Measurements from ENCODE around the gene VPS72.

VPS72 gene

DNA sequence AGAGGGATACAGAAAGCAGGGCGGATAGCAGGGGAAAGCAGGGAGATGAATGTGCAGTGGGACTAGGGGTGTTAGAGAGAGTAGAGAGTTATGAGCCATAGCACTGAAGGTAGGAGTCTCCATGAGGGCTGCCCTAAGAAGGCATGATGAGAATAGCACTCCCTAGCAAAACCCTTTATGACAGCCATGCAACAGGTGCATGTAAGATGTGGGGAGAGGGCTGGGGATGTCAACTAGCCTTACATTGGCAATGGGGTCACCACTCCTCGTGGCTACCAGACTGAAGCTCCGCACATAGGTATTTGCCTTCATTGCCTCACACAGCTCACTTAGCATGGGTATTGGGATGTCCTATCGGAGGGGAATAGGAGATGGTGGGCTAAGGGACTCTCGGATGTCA is 18.8 kb downstream of the VPS72 start:
- no peak overlapping the region for H3K4me3 ChIP-seq
- H3K4me2 ChIP-seq, result no peak overlapping the region
- no peak overlapping the region for H3K27ac ChIP-seq
- H3K4me1 ChIP-seq, result peaks cover 10 to 28% (median 14%) of the 10 kb centered on the region in 10 experiments
- TF ChIP-seq Cebpa-rat (IDR thresholded peaks at IDR 0.05), result no peak
- H3K9me3 ChIP-seq (replicated peaks in 1 of 11), result no peaks in the 10 kb centered on the region
- peaks cover 0 to 25% (median 4%) of the 10 kb centered on the region in 11 experiments; a peak in 7 of 22 replicates for H4K20me1 ChIP-seq
- no peak overlapping the region for H3K9ac ChIP-seq
- H3K27me3 ChIP-seq, result no peaks in the 10 kb centered on the region
- H3K36me3 ChIP-seq, result peaks cover 73 to 90% (median 83%) of the 10 kb centered on the region in 11 experiments

DNA sequence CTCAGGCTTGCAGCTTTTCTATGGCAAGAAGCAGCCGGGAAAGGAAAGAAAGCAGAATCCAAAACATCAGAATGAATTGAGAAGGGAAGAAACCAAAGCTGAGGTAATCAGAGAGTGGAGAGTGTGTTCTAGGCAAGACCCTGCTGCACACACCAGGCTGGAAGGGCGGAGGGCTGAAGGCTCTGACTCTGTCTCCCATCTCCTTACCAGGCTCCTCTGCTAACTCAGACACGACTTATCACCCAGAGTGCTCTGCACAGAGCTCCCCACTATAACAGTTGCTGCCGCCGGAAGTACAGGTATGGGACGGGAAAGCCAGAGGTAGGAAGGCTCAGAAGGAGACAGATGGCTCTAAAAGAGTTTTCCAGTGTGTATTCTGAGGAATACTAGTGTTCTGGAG is 22.9 kb downstream of the VPS72 start:
- Histone ChIP-seq H3K9ac (peak overlapping the region; percentile 83 to 94 (median 89)), H4K20me1 (peaks cover 0 to 45% (median 14%) of the 10 kb centered on the region in 11 experiments; a peak in 12 of 22 replicates), H3K4me1 (peaks cover 33 to 52% (median 46%) of the 10 kb centered on the region in 10 experiments), H3K4me3 (peak overlapping the region; percentile 72 to 94 (median 88)), H3K36me3 (peaks cover 51 to 83% (median 66%) of the 10 kb centered on the region in 11 experiments), H3K4me2 (peak overlapping the region; percentile 91 to 100 (median 97)), H3K27me3 (no peaks in the 10 kb centered on the region), H3K27ac (peak overlapping the region in 10 of 11 experiments; percentile 73 to 89 (median 86); a peak in 17 of 22 replicates), H3K9me3 (replicated peaks in 1 of 11) (no peaks in the 10 kb centered on the region)
- TF ChIP-seq Cebpa-rat (IDR thresholded peaks at IDR 0.05), result no peak

GRCh38 chr1:151166505-151166956 is 23.5 kb downstream of the VPS72 start:
- H3K4me3 ChIP-seq, result peak overlapping the region; percentile 72 to 94 (median 88)
- H4K20me1 ChIP-seq, result peaks cover 0 to 51% (median 20%) of the 10 kb centered on the region in 11 experiments; a peak in 12 of 22 replicates
- TF ChIP-seq Cebpa-rat (IDR thresholded peaks at IDR 0.05), result no peak
- peaks cover 48 to 83% (median 66%) of the 10 kb centered on the region in 11 experiments for H3K36me3 ChIP-seq
- peak overlapping the region; percentile 91 to 100 (median 97) for H3K4me2 ChIP-seq
- no peaks in the 10 kb centered on the region for H3K9me3 ChIP-seq (replicated peaks in 1 of 11)
- no peaks in the 10 kb centered on the region for H3K27me3 ChIP-seq
- H3K9ac ChIP-seq, result peak overlapping the region; percentile 83 to 94 (median 89)
- peak overlapping the region; percentile 73 to 89 (median 86) for H3K27ac ChIP-seq
- H3K4me1 ChIP-seq, result peaks cover 33 to 58% (median 52%) of the 10 kb centered on the region in 10 experiments

GRCh38 chr1:151165738-151166504 is 24.1 kb downstream of the VPS72 start, which contains the start of the genes LYSMD1 and SCNM1:
TSS of gene LYSMD1 (minus strand) at chr1:151165902. CDS start at chr1:151165258, 644 bp downstream.
TSS of gene SCNM1 (plus strand) at chr1:151166144. CDS start at chr1:151166153, 9 bp downstream.
- no peaks in the 10 kb centered on the region for H3K9me3 ChIP-seq (replicated peaks in 1 of 11)
- H4K20me1 ChIP-seq, result peaks cover 0 to 49% (median 23%) of the 10 kb centered on the region in 11 experiments; a peak in 12 of 22 replicates
- H3K4me3 ChIP-seq, result peak within 1 kb of the TSS; percentile 72 to 94 (median 88)
- no peak for TF ChIP-seq Cebpa-rat (IDR thresholded peaks at IDR 0.05)
- H3K4me2 ChIP-seq, result peak within 1 kb of the TSS; percentile 91 to 100 (median 97)
- peak within 1 kb of the TSS; percentile 83 to 94 (median 89) for H3K9ac ChIP-seq
- H3K27me3 ChIP-seq, result no peaks in the 10 kb centered on the region
- H3K4me1 ChIP-seq, result peaks cover 33 to 64% (median 58%) of the 10 kb centered on the region in 10 experiments
- H3K27ac ChIP-seq, result peak within 1 kb of the TSS; percentile 73 to 89 (median 86)
- peaks cover 44 to 83% (median 65%) of the 10 kb centered on the region in 11 experiments for H3K36me3 ChIP-seq

- Histone ChIP-seq H4K20me1 (peaks cover 0 to 49% (median 29%) of the 10 kb centered on the region in 11 experiments; a peak in 12 of 22 replicates), H3K4me1 (peaks cover 40 to 70% (median 64%) of the 10 kb centered on the region in 10 experiments), H3K36me3 (peaks cover 44 to 83% (median 65%) of the 10 kb centered on the region in 11 experiments), H3K4me2 (peak overlapping the region; percentile 73 to 96 (median 91)), H3K27me3 (no peaks in the 10 kb centered on the region), H3K9me3 (replicated peaks in 1 of 11) (no peaks in the 10 kb centered on the region), H3K4me3 (peak overlapping the region; percentile 72 to 94 (median 88)), H3K27ac (peak overlapping the region; percentile 59 to 89 (median 80)), H3K9ac (peak overlapping the region; percentile 66 to 94 (median 84))
- TF ChIP-seq Cebpa-rat (IDR thresholded peaks at IDR 0.05), result no peak
Observed at GRCh38 chr1:151165281-151165737, 24.7 kb downstream of the VPS72 start.

GRCh38 chr1:151164732-151165280 is 25.2 kb downstream of the VPS72 start:
- TF ChIP-seq Cebpa-rat (IDR thresholded peaks at IDR 0.05), result no peak
- Histone ChIP-seq H3K27ac (peak overlapping the region; percentile 59 to 89 (median 80); a peak in 21 of 22 replicates), H4K20me1 (peaks cover 0 to 53% (median 33%) of the 10 kb centered on the region in 11 experiments; a peak in 10 of 22 replicates), H3K4me3 (peak overlapping the region; percentile 72 to 94 (median 88)), H3K36me3 (peaks cover 40 to 83% (median 60%) of the 10 kb centered on the region in 11 experiments), H3K9me3 (replicated peaks in 1 of 11) (no peaks in the 10 kb centered on the region), H3K27me3 (no peaks in the 10 kb centered on the region), H3K4me2 (peak overlapping the region; percentile 73 to 96 (median 91)), H3K9ac (peak overlapping the region; percentile 66 to 94 (median 84); a peak in 21 of 22 replicates), H3K4me1 (peaks cover 45 to 75% (median 69%) of the 10 kb centered on the region in 10 experiments)

- Histone ChIP-seq H3K27me3 (no peaks in the 10 kb centered on the region), H3K9me3 (replicated peaks in 1 of 11) (no peaks in the 10 kb centered on the region), H3K27ac (peak overlapping the region; percentile 70 to 99 (median 94); a peak in 21 of 22 replicates), H3K4me2 (peak overlapping the region; percentile 82 to 99 (median 97)), H3K4me1 (peaks cover 65 to 89% (median 82%) of the 10 kb centered on the region in 10 experiments), H4K20me1 (peaks cover 0 to 50% (median 33%) of the 10 kb centered on the region in 11 experiments; a peak in 9 of 22 replicates), H3K36me3 (peaks cover 8 to 61% (median 40%) of the 10 kb centered on the region in 11 experiments), H3K9ac (peak overlapping the region; percentile 43 to 94 (median 87)), H3K4me3 (peak overlapping the region in 9 of 10 experiments; percentile 64 to 85 (median 74); a peak in 18 of 20 replicates)
- TF ChIP-seq Cebpa-rat (IDR thresholded peaks at IDR 0.05), result no peak
Observed at GRCh38 chr1:151159373-151159772, 30.6 kb downstream of the VPS72 start.

DNA sequence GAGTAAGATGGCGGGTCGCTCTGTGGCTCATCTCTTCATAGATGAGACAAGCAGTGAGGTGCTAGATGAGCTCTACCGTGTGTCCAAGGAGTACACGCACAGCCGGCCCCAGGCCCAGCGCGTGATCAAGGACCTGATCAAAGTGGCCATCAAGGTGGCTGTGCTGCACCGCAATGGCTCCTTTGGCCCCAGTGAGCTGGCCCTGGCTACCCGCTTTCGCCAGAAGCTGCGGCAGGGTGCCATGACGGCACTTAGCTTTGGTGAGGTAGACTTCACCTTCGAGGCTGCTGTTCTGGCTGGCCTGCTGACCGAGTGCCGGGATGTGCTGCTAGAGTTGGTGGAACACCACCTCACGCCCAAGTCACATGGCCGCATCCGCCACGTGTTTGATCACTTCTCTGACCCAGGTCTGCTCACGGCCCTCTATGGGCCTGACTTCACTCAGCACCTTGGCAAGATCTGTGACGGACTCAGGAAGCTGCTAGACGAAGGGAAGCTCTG is 31.2 kb downstream of the VPS72 start:
- TF ChIP-seq Cebpa-rat (IDR thresholded peaks at IDR 0.05), result no peak
- H3K27me3 ChIP-seq, result no peaks in the 10 kb centered on the region
- peaks cover 0 to 45% (median 32%) of the 10 kb centered on the region in 11 experiments; a peak in 9 of 22 replicates for H4K20me1 ChIP-seq
- H3K27ac ChIP-seq, result peak overlapping the region; percentile 70 to 99 (median 94); a peak in 21 of 22 replicates
- no peaks in the 10 kb centered on the region for H3K9me3 ChIP-seq (replicated peaks in 1 of 11)
- H3K4me3 ChIP-seq, result peak overlapping the region in 9 of 10 experiments; percentile 64 to 85 (median 74); a peak in 18 of 20 replicates
- peak overlapping the region; percentile 43 to 94 (median 87); a peak in 21 of 22 replicates for H3K9ac ChIP-seq
- peak overlapping the region; percentile 82 to 99 (median 97) for H3K4me2 ChIP-seq
- peaks cover 60 to 87% (median 77%) of the 10 kb centered on the region in 10 experiments for H3K4me1 ChIP-seq
- H3K36me3 ChIP-seq, result peaks cover 8 to 55% (median 36%) of the 10 kb centered on the region in 11 experiments

Data from BLaER1 treated with 17β-estradiol and CSF1 and Interleukin-3, amounts not matched to agents 10 nM and 100 nM (cell line).